IPS-18c (cell line): ENCODE data around the gene ATP9B.

Experiments
- H3K4me3 ChIP-seq: 2 replicates; pipeline ENCODE4 v1.7.0; 2013; ENCODE audit warnings: low read depth, mild to moderate bottlenecking, low read length, moderate library complexity; ENCODE audit not compliant: insufficient read depth
- H3K9me3 ChIP-seq: one replicate; pipeline ENCODE4 v1.6.1; 2013; ENCODE audit warnings: mild to moderate bottlenecking, low read length, moderate library complexity; ENCODE audit not compliant: control insufficient read depth, insufficient read depth

ATP9B gene

DNA sequence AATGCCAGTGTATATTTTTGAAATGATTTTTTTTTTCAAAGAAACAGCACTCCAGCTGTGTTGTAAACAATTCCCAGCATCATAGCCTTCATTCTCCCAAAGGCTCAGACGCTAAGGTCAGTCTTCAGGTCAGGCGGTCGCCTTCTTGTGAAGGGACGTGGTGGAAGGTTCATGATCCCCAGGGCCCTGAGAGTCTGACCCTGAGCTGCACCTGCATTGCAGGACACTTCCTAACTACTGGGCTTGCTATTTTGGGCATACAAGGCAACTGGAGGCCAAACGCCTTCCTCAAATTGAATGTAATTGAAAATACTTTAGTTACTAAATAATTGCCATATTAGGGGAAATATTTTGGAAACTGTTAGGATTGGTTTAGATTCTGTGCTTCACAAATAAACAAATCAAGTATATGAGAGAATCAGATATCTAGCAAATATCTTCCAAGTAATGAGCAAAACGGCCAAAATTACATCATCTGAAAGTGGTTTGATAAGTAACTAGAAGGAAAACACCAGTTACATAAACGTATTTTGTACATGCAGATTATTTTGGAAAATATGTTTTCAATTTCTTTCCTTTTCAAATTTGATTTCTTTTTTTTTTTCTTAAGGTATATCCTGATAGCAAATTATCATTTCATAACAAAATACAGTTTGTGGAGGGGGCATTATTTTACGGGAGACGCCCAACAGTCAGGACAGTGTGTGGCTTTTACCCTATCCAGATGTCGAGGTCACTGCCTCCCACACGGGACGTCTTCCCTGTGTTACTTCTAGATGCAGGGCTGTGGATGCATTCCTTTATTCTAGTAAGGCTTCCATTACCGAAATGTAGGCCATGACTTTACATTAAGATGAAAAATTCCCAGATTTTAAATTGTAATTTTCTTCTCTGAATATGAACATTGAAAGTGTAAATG lies 136.0 kb downstream of the ATP9B start:
- Histone ChIP-seq H3K9me3 (no peaks in the 10 kb centered on the region), H3K4me3 (no peak overlapping the region)

GRCh38 chr18:79206444-79206843 lies 137.2 kb downstream of the ATP9B start:
- Histone ChIP-seq H3K4me3 (no peak overlapping the region), H3K9me3 (no peaks in the 10 kb centered on the region)

DNA sequence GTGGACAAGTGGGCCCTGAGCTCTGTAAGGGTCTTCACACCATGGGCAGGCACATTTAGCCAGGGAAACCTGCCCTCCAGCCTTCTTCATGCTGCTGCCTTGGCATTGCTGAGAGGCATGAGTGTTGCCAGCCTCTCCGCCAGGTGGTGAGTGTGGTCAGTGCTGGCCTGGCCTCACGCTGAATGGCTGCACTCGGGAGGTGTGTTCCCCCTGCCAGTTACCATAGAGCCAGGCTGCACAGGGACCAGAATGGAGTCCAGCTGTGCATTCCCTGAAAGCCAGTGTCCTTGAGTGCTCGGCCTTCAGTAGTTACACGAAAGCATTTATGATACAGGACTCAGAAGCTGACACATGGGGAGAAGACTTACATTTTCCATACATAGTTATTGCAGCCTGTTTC lies 139.7 kb downstream of the ATP9B start:
- no peak overlapping the region for H3K4me3 ChIP-seq
- H3K9me3 ChIP-seq, result no peaks in the 10 kb centered on the region

DNA sequence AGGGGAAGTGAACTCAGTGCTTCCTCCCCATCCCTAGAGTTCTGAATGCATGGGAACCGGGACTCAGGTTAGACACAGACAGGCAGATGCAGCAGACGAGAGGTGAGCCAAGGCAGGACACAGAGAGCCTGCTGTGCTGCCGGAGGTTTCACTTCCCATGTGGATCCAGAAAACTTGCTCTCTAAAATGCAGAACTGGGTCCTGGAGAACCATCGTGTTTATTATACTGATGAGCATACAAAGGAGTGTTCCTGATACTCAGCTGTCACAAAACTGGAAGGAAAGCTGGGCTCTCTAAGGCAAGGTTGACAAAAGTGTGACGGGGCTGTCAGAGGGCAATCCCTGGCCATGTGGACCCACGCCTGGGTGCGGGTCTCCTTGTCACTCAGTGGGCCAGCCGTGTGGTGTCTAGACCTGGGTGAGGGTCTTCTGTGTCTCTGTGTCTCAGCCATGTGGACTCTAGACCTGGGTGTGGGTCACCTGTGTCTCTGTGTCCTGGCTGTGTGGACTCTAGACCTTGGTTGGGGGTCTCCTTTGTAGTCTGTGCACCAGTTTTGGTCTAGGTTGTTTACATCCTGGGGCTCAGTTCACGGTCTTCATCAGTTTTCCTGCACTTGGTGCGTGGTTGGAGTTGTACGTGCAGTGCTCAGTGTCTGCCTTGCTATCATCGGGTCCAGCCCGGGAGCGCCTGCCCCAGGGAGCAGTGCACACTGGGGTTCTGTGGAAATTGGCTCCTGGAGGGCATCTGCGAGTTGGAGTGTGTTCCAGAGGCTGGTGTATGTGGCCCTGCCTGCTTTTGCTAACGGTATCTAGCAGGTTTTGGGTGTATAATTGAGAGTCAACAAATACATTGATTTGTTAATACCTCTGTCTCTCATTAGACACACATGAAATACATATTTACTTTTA lies 141.1 kb downstream of the ATP9B start:
- Histone ChIP-seq H3K4me3 (no peak overlapping the region), H3K9me3 (no peaks in the 10 kb centered on the region)

GRCh38 chr18:79211844-79212243 lies 142.7 kb downstream of the ATP9B start:
- Histone ChIP-seq H3K4me3 (no peak overlapping the region), H3K9me3 (no peaks in the 10 kb centered on the region)

DNA sequence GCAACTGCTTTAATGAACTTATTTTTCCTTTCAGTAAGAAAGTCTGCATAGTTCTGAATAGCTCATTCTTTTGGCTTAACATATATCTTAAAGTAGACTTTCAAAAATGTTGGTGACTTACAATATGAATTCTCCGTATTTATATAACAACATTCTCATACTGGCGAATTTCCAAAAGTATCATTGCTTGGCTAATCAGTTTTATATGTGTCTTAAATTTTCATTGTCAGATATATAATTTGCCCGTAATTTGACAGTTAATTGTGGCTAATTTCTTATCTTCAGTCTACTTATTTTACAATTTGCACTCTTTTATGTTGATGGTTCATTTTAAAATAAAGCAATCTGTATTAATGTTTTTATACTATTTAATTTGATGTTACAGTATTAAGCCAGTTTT lies 144.9 kb downstream of the ATP9B start:
- Histone ChIP-seq H3K9me3 (no peaks in the 10 kb centered on the region), H3K4me3 (no peak overlapping the region)

DNA sequence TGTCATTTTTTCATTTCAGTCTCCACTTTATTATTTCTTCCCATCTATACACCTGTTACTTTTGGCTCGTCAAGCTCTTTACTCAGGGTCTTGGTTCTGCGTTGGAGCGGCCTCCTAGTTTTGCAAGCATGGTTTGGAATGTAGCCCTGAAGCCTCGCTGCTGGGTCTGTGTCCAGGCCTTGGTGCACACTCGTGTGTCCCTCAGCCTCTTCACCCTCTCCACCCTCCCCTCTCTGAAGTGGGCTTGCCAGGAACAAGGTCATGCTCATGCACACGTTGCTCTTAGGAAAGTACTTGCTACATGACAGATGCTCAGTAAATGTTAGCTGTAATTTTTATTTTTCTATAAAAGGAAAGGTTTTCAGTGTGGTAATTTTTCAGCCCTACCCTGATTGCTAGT lies 147.0 kb downstream of the ATP9B start:
- Histone ChIP-seq H3K4me3 (no peak overlapping the region), H3K9me3 (no peaks in the 10 kb centered on the region)

DNA sequence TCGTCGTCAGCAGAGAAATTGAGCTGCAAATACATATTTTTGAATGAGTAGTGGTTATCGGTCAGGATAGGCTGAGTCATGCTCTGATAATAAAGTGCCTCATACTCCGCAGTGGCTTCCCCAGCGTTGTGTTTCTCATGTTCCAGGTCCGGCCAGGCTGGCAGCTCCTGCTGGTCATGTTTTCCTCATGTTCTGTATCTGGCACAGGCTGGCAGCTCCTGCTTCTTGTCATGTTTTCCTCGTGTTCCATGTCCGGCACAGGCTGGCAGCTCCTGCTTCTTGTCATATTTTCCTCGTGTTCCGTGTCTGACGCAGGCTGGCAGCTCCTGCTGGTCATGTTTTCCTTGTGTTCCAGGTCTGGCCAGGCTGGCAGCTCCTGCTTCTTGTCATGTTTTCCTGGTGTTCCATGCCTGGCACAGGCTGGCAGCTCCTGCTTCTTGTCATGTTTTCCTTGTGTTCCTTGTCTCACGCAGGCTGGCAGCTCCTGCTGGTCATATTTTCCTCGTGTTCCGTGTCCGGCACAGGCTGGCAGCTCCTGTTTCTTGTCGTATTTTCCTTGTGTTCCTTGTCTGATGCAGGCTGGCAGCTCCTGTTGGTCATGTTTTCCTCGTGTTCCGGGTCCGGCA lies 148.9 kb downstream of the ATP9B start:
- H3K4me3 ChIP-seq, result no peak overlapping the region
- no peaks in the 10 kb centered on the region for H3K9me3 ChIP-seq

- no peak overlapping the region for H3K4me3 ChIP-seq
These were observed 149.5 kb downstream of the ATP9B start for GRCh38 chr18:79218605-79219190.

GRCh38 chr18:79221136-79221535 lies 151.9 kb downstream of the ATP9B start:
- no peaks in the 10 kb centered on the region for H3K9me3 ChIP-seq
- no peak overlapping the region for H3K4me3 ChIP-seq

More at GRCh38 chr18:79218605-79219190, 149.5 kb downstream of the ATP9B start:
- no peaks in the 10 kb centered on the region for H3K9me3 ChIP-seq

GRCh38 chr18:79222790-79223189 lies 153.6 kb downstream of the ATP9B start:
- Histone ChIP-seq H3K4me3 (no peak overlapping the region), H3K9me3 (no peaks in the 10 kb centered on the region)

DNA sequence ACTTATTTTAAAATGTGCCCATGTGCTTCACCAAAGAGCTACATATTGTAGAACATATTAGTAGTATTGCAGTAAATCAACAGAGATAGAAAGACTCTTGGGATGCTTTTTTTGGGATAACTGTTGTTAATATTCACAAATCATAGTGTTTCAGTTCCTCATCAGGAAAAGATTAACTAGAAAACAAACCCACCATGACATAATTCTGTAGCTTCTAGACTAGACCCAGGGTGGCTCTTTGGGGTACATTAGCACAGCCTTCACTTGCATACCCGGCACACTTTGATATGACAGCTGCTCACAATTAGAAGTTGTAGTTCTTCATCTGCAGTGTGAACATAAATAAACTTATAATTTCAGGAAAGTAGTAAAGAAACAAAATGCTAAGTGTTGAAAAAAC lies 154.2 kb downstream of the ATP9B start:
- no peaks in the 10 kb centered on the region for H3K9me3 ChIP-seq
- no peak overlapping the region for H3K4me3 ChIP-seq

- Histone ChIP-seq H3K4me3 (no peak overlapping the region), H3K9me3 (no peaks in the 10 kb centered on the region)
These were observed 155.2 kb downstream of the ATP9B start for GRCh38 chr18:79224381-79224780.

DNA sequence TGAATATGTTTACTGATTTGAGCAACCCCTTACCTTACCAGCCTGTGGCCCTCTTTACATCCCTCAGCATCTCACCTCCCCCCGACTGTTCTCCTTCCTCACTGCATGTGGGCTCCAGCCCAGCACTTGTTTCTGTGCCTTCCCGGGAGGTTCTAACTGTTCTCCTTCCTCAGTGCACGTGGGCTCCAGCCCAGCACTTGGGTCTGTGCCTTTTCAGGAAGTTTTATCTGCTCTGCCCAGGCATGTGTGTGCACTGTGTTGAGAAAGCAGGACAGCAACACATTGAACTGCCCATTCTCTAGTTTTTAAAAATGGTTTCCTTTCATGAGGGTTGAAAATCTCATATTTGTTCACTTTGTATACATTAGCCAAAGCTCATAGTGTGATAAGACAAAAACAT lies 158.4 kb downstream of the ATP9B start:
- H3K4me3 ChIP-seq, result no peak overlapping the region
- no peaks in the 10 kb centered on the region for H3K9me3 ChIP-seq

- H3K4me3 ChIP-seq, result no peak overlapping the region
- H3K9me3 ChIP-seq, result no peaks in the 10 kb centered on the region
These were observed 160.2 kb downstream of the ATP9B start for GRCh38 chr18:79229431-79229830.

- no peak overlapping the region for H3K4me3 ChIP-seq
These were observed 165.2 kb downstream of the ATP9B start for GRCh38 chr18:79234438-79234837.

DNA sequence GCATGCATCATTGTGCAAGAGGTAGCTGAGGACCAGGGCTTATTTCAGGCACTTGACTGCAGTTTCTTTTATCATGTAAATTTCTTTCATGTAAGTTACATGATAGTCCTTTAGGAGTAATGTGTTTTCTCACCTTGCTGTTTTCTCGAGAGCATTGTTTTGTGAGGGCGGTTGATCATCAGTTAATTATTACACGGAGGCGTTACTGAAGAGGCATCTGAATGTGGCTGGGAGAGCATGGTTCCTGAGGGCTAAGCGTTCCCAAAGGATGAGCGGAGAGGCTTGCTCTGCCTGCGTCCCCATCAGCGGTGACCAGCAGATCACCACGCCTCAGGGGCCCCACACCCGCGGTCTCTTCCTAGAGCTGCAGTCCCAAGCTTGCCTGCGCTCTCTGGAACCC lies 170.4 kb downstream of the ATP9B start:
- H3K9me3 ChIP-seq, result no peaks in the 10 kb centered on the region

More at GRCh38 chr18:79234438-79234837, 165.2 kb downstream of the ATP9B start:
- no peaks in the 10 kb centered on the region for H3K9me3 ChIP-seq

More for the DNA sequence above, 170.4 kb downstream of the ATP9B start:
- H3K4me3 ChIP-seq, result no peak overlapping the region
